Stimulated activated CD4-positive, alpha-beta T cell treated with anti-CD3 and anti-CD28 coated beads, Interleukin-4, amount 100 ng/mL, for 24 hours (primary cell): ENCODE measurements around the gene RANBP9.

Experiments
- DNase-seq: peaks from one replicate; pipeline ENCODE4 v3.0.0-alpha.2; 2020

RANBP9 gene

GRCh38 chr6:13677878-13678254 is 33.8 kb downstream of the RANBP9 start:
- no peak for DNase-seq

DNA sequence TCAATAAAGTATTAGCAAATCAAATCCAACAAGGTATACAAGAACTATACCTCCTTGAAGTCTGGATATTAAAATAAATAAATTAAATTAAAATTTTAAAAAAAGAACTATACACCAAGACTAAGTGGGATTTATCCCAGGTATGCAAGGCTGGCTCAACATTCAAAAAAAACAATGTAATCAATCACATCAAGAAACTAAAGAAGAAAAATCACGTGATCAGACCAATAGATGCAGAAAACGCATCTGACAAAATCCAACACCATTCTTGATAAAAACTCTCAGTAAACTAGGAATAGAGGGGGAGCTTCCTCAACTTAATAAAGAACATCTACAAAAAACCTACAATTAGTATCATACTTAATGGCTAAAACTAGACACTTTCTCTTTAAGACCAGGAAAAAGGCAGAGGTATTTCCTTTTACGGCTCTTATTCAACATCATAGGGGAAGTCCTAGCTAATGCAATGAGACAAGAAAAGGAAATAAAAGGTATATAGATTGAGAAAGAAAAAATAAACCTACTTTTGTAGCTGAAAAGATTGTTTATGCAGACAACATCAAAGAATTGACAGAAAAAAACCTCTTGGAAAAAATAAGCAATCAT is 35.0 kb downstream of the RANBP9 start:
- DNase-seq = no peak

DNA sequence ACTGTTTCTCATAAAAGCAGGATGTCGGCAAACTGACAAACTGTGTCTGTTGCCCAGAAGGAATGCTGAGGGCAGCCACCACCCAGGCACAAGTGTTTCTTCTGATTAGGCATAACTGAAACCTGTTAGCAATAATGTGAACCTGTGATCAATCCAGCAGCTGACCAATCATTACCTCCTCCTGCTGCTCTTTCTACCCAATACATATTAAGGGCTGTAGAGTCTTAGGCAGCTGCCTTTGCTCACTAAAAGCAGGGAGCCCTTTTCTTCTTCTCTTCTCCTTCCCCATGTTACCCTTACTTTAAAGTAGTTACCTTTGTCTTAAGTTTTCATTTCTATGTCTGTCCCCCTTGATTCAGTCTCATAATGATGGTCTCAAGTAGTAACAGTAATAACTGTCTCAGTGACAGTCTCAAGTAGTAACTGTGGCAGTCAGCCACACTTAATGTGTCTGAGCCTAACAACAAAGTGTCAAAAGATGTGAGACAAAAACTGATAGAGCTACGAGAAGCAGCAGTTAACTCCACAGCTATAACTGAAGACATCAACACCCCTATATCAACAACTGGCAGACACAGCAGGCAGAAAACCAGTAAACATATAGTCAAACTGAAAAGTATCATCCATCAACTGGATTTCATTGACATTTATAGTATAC is 37.0 kb downstream of the RANBP9 start:
- DNase-seq = no peak

DNA sequence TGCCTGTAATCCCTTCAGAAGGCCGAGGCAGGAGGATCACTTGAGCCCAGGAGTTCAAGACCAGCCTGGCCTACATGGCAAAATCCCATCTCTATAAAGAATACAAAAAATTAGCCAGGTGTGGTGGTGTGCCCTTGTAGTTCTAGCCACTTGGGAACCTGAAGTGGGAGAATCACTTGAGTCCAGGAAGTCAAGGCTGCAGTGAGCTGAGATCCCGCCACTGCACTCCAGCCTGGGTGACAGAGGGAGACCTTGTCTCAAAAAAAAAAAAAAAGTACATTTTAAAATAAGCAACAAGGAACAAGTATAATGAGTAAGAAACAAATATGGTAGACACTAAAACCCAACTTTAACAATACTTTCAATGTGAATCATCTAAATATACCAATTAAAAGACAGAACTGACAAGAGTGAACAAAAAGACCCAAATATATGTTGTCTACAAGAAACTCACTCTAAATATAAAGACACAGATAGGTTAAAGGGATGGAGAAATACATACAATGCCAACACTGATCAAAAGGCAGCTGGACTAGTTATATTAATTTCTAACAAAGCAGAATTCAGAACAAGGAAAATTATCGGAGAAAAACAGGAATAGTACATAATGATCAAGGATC is 37.7 kb downstream of the RANBP9 start:
- no peak for DNase-seq

GRCh38 chr6:13673368-13673767 is 38.3 kb downstream of the RANBP9 start:
- no peak for DNase-seq

GRCh38 chr6:13672904-13673303 is 38.7 kb downstream of the RANBP9 start:
- DNase-seq = no peak

GRCh38 chr6:13671548-13672127 is 40.0 kb downstream of the RANBP9 start:
- DNase-seq = no peak

DNA sequence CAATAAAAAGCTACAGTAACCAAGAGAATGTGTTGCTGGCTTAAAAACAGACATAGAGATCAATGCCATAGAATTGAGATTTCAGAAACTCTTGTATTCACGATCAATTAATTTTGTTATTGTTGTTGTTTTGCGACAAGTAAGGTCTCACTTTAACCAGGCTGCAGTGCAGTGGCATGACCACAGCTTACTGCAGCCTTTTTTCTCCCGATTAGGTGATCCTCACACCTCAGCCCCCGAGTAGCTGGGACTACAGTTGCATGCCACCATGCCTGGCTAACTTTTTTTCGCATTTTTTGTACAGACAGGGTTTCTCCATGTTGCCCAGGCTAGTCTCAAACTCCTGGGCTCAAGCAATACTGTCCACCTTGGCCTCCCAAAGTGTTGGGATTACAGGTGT is 42.2 kb downstream of the RANBP9 start:
- DNase-seq = no peak

DNA sequence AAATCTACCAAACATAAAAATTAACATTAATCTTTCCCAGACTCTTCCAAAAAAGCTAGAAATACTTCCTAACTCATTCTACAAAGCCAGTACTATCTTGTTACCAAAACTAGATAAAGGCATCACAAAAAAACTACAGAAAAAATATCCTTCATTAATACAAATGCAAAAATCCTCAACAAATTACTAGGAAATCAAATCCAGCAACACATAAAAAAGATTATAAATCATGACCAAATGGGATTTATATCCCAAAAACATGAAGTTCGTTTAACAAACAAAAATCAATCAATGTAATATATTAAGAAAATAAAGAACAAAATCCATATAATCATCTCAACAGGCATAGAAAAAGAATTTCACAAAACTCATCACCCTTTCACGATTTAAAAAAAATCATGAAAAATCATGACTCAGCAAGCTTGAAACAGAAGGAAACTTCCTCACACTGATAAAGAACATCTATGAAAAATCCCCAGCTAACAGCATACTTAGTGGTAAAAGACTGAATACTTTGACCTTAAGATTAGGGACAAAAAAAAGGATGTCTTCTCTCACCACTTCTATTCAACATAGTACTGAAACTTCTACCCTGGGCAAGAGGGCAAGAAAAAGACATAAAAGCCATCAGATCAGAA is 43.2 kb downstream of the RANBP9 start:
- no peak for DNase-seq

DNA sequence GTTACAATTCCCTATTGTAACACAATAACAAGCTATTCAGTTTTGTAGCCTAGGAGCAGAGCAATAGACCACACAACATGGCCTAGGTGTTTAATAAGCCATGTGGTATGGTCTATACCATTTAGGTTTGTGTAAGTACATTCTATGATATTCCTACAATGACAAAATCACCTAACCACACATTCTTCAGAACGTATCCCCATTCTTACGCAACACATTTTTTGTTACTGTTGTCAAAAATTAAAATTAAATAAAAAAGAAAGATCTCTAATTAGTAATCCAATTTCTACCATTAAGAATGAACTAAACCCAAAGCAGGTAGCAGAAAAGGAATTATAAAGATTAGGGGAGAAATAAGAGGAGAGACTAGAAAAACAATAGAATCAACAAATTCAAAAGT is 44.0 kb downstream of the RANBP9 start:
- no peak for DNase-seq

DNA sequence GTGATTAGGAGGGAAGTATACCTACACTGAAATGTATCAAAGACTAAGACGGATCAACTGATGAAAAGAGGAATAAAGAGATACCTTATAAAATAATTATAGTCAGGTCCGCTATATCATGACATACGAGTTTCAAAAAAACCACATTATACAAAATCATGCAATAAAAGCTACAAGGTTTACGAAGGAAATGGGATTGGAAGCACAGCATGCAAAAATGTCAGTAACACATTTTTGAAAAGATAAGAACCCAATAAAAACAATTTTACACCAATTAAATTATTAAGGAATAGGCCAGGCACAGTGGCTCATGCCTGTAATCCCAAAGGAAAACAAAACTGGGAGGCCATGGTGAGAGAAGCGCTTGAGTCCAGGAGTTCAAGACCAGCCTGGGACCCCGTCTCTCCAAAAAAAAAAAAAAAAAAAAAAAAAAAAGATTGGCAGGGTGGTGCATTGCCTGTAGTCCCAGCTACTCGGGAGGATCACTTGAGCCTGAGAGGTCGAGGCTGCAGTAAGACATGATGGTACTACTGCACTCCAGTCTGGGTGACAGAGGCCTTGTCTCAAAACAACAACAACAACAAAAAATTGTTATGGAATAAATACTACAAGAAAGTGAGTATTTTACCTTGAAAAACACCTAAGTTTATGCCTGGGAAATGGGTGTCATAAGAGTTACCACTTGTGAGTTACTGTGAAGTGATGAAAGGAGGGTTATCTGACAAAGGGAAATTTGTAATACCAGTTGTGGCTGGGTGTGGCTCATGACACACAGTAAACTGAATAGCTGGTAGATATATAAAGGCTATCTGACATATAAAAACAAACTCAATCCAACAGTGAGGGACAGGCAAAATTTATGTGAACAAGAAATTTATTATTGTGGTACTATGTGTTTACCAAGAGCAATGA is 45.2 kb downstream of the RANBP9 start:
- no peak for DNase-seq

DNA sequence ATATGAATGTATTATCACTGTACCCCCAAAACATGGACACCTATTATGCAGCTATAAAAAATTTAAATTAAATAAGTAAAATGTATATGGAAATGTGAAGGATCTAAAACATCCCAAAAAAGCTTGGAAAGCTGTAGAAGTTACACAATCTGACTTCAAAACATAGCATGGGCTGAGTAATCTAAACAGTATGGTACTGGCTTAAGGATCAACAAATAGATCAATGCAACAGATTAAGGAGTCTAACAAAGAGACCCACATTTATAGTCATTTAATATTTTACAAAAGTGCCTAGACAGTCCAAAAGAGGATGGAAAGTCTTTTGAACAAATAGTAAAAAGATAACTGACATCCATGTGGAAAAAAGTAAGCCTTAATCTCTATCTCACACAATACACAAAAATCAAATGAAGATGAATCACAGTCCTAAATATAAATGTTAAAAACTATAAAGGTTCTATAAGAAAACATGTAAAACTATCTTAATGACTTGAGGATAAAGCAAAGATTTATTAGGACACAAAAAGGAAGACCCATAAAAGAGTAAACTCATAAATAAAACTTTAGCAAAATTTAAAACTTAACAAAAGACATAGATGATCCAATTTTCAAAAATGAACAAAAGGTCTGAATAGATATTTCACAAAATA is 46.8 kb downstream of the RANBP9 start:
- DNase-seq = no peak

- DNase-seq = no peak
These were observed 47.6 kb downstream of the RANBP9 start for GRCh38 chr6:13663986-13664385.

DNA sequence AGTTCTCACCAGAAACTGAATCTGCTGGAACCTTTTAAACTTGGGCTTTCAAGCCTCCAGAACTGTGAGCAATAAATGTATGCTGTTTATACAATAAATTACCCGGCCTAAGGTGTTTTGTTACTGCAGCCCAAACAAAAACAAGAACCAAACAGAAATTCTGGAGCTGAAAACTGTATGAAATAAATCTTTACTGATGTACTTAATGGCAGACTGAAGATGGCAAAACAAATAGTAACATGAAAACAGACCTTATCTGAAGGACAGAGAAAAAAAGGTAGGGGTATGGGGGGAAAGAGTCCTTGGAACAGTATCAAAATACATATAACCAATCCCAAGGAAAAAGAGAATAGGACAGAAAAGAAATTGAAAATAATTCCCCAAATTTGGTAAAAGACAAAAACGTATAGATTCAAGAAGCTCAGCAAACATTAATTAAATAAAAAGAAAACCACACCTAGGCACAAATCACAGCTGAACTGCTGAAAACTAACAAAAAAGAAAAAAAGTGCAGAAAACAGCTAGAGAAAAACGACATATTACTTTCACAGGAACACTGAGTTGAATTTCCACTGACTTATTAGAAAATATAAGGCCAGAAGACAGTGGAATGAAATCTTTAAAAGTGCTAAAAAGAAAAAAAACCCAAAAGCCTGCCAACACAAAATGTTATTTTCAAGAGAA is 48.8 kb downstream of the RANBP9 start:
- DNase-seq = no peak

- no peak for DNase-seq
These were observed 50.0 kb downstream of the RANBP9 start for GRCh38 chr6:13661647-13662046.

- DNase-seq = no peak
These were observed 50.7 kb downstream of the RANBP9 start for GRCh38 chr6:13660893-13661292.

- no peak for DNase-seq
These were observed 51.4 kb downstream of the RANBP9 start for GRCh38 chr6:13660273-13660672.

GRCh38 chr6:13655700-13656099 is 55.9 kb downstream of the RANBP9 start:
- DNase-seq = no peak

GRCh38 chr6:13654496-13654895 is 57.1 kb downstream of the RANBP9 start:
- no peak for DNase-seq

DNA sequence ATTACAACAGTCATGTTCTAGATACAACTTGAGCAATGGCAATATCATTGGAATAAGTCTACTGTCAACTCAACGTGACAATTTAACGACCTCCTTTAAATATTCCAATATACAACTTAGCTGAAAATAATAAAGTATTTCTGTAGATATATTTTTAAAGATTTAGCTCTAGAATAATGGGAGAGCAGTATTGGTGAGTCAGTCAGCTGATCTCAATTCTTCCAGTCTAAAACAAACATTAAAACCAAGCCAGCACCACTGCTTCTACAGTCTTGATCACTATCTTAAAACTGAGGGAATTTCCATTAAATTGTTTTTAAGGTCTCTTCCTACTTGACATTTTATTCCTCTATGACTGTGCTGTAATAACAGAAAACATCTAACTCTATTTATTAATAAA is 58.3 kb downstream of the RANBP9 start:
- no peak for DNase-seq

GRCh38 chr6:13649393-13649792 is 62.2 kb downstream of the RANBP9 start:
- DNase-seq = no peak

GRCh38 chr6:13648850-13649249 is 62.8 kb downstream of the RANBP9 start:
- DNase-seq = no peak
